OCI-LY3 (cell line): ENCODE results near the gene MAGI1.

Experiments used
- H2AFZ ChIP-seq: fragments of 200-600, 300-600 bp; shearing (Covaris generic); 2 replicates; pipeline ENCODE4 v1.6.0; 2014; ENCODE audit warnings: antibody characterized with exemption, low read depth, low read length
- H3K27ac ChIP-seq: fragments of 200-600, 300-600 bp; sonication (generic); 2 replicates; pipeline ENCODE4 v1.5.1; 2014; ENCODE audit warnings: mild to moderate bottlenecking, low read length, moderate library complexity, mixed read lengths
- H3K27me3 ChIP-seq: fragments of 200-600, 300-600 bp; sonication (generic); 2 replicates; pipeline ENCODE4 v1.6.1; 2014; ENCODE audit warnings: low read depth, low read length, mixed read lengths
- H3K36me3 ChIP-seq: fragments of 200-600, 300-600 bp; sonication (generic); replicated peaks from 2 replicates; pipeline ENCODE3; 2014; ENCODE audit warnings: low read depth, low read length, mixed read lengths
- H3K4me1 ChIP-seq: fragments of 300-600, 200-600 bp; sonication (generic); 2 replicates; pipeline ENCODE4 v1.6.1; 2014; ENCODE audit warnings: low read length, mixed read lengths
- H3K4me2 ChIP-seq: fragments of 200-600, 300-600 bp; sonication (generic); 2 replicates; pipeline ENCODE4 v1.6.1; 2014; ENCODE audit warnings: low read length, mixed read lengths
- H3K4me3 ChIP-seq: fragments of 300-600, 200-600 bp; sonication (generic); 2 replicates; pipeline ENCODE4 v1.5.1; 2014; ENCODE audit warnings: antibody characterized with exemption, mild to moderate bottlenecking, low read length, moderate library complexity
- H3K79me2 ChIP-seq: fragments of 300-600, 200-600 bp; shearing (Covaris generic); 2 replicates; pipeline ENCODE4 v1.6.1; 2014; ENCODE audit warnings: mild to moderate bottlenecking, low read length, mixed read lengths
- H3K9ac ChIP-seq: fragments of 300-600, 200-600 bp; shearing (Covaris generic); 2 replicates; pipeline ENCODE4 v1.6.0; 2014; ENCODE audit warnings: mild to moderate bottlenecking, low read length, moderate library complexity
- H3K9me3 ChIP-seq: fragments of 200-600, 300-600 bp; shearing (Covaris generic); 2 replicates; pipeline ENCODE4 v1.6.1; 2014; ENCODE audit warnings: low read length, mixed read lengths; ENCODE audit not compliant: insufficient read depth
- H4K20me1 ChIP-seq: fragments of 200-600, 300-600 bp; sonication (generic); 2 replicates; pipeline ENCODE4 v1.6.1; 2016; ENCODE audit warnings: low read length, mixed read lengths; ENCODE audit not compliant: insufficient read depth
- CTCF ChIP-seq: fragments of 200-600, 300-600 bp; sonication (generic); IDR thresholded peaks from 2 replicates; pipeline ENCODE4 v1.5.1; 2014; ENCODE audit warnings: antibody characterized with exemption, low read length, low read depth
- EZH2phosphoT487 ChIP-seq: fragments of 200-600 bp; shearing (Covaris generic); IDR thresholded peaks from 2 replicates; pipeline ENCODE4 v1.6.1; 2018; ENCODE audit warnings: antibody characterized with exemption, mixed run types, low read depth

MAGI1 gene

GRCh38 chr3:65958216-65958615, 80.5 kb downstream of the MAGI1 start:
- no peaks in the 10 kb centered on the region for H3K36me3 ChIP-seq

GRCh38 chr3:65955792-65956477, 82.8 kb downstream of the MAGI1 start:
- no peak overlapping the region for H3K27ac ChIP-seq
- H3K36me3 ChIP-seq = no peaks in the 10 kb centered on the region
- no peak overlapping the region for H2AFZ ChIP-seq
- H3K9ac ChIP-seq = no peak overlapping the region
- no peak overlapping the region for H3K4me3 ChIP-seq
- no peaks in the 10 kb centered on the region for H4K20me1 ChIP-seq
- H3K27me3 ChIP-seq = no peaks in the 10 kb centered on the region
- H3K4me1 ChIP-seq = peaks cover 23% of the 10 kb centered on the region
- H3K9me3 ChIP-seq = no peaks in the 10 kb centered on the region
- H3K4me2 ChIP-seq = no peak overlapping the region
- H3K79me2 ChIP-seq = no peaks in the 10 kb centered on the region
- TF ChIP-seq CTCF (no peak), EZH2phosphoT487 (no peak)

More at GRCh38 chr3:65958216-65958615, 80.5 kb downstream of the MAGI1 start:
- Histone ChIP-seq H3K79me2 (no peaks in the 10 kb centered on the region), H4K20me1 (no peaks in the 10 kb centered on the region), H2AFZ (no peak overlapping the region), H3K27ac (no peak overlapping the region), H3K9me3 (no peaks in the 10 kb centered on the region), H3K4me1 (peaks cover 18% of the 10 kb centered on the region), H3K9ac (no peak overlapping the region), H3K4me2 (no peak overlapping the region), H3K4me3 (no peak overlapping the region), H3K27me3 (no peaks in the 10 kb centered on the region)
- TF ChIP-seq CTCF (no peak), EZH2phosphoT487 (no peak)

- TF ChIP-seq CTCF = no peak
- no peak for TF ChIP-seq EZH2phosphoT487
- Histone ChIP-seq H3K4me1 (peaks cover 23% of the 10 kb centered on the region), H3K27me3 (no peaks in the 10 kb centered on the region), H2AFZ (peak overlapping the region; percentile 91), H3K9me3 (no peaks in the 10 kb centered on the region), H3K36me3 (no peaks in the 10 kb centered on the region), H3K27ac (peak overlapping the region; percentile 37), H3K4me2 (peak overlapping the region; percentile 78), H4K20me1 (no peaks in the 10 kb centered on the region), H3K79me2 (no peaks in the 10 kb centered on the region), H3K9ac (peak overlapping the region; percentile 40), H3K4me3 (peak overlapping the region; percentile 62)
Observed at GRCh38 chr3:65953881-65954733, 84.6 kb downstream of the MAGI1 start.

- Histone ChIP-seq H3K27ac (peak overlapping the region; percentile 37), H3K4me3 (peak overlapping the region; percentile 62), H4K20me1 (no peaks in the 10 kb centered on the region), H3K27me3 (no peaks in the 10 kb centered on the region), H3K9ac (peak overlapping the region; percentile 40; the same call in 1 of the 2 replicates), H3K4me2 (peak overlapping the region; percentile 78), H3K79me2 (no peaks in the 10 kb centered on the region), H3K9me3 (no peaks in the 10 kb centered on the region), H2AFZ (peak overlapping the region; percentile 91; the same call in 1 of the 2 replicates), H3K36me3 (no peaks in the 10 kb centered on the region), H3K4me1 (peaks cover 23% of the 10 kb centered on the region)
- TF ChIP-seq CTCF (no peak), EZH2phosphoT487 (no peak)
Observed at GRCh38 chr3:65953301-65953812, 85.4 kb downstream of the MAGI1 start.
